ENCODE measurements around the gene RNPEPL1. TPM values are rescaled to one million over a fixed set of nuclear protein-coding genes. Genes with fewer than 3 reads are reported as not detected.

The RNPEPL1 gene
- total RNA-seq, 4 donors from 2014 or later, result 31.9 to 124 (median 99.6) TPM

DNA sequence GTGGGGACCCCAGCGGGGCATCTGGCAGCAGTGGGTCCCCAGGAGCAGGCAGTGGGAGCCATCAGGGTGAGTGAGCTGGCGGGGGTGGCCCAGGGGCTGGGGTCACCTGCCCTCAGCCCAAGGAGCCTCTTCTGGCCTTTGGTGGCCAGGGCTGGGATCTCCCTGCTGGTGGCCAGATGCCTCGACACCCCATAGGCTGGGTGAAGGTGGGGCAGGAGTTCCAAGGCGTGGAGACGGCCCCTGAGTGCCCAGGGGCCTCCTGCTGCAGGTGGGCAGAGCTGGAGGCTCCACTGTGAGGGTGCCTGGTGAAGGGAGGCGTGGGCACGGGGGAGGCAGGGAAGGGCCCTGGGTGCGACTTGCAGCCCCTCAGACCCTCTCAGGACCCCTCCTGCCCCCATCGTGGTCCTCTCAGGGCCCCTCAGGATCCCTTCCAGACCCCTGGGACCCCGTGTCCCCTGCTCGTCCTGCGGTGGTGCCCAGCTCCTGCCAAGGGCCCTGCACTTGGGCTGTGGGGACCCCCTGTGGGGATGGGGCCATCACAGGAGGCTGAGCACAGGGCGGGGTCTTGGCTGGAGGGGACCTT lies 52.0 kb downstream of the RNPEPL1 start:
- no peak overlapping the region for H3K27ac ChIP-seq
- no peak overlapping the region for H3K4me3 ChIP-seq
- H3K27me3 ChIP-seq, result no peaks in the 10 kb centered on the region
- no peaks in the 10 kb centered on the region for H3K9me3 ChIP-seq
- no peaks in the 10 kb centered on the region for H3K36me3 ChIP-seq
- ATAC-seq (no peak), DNase-seq (peak in 1 of 2 donors; percentile 10)
- H3K4me1 ChIP-seq, result no peaks in the 10 kb centered on the region
- in situ Hi-C loops (cut with MboI; ENCODE audit: low sequenced_read_pairs in 4 of 4) (no loop called here), intact Hi-C loops (cut with DNase I; ENCODE audit: low total_unique reads) (no loop called here)
- no peak for TF ChIP-seq POLR2A (IDR thresholded peaks at IDR 0.05)
- TF ChIP-seq, protein P1, sequence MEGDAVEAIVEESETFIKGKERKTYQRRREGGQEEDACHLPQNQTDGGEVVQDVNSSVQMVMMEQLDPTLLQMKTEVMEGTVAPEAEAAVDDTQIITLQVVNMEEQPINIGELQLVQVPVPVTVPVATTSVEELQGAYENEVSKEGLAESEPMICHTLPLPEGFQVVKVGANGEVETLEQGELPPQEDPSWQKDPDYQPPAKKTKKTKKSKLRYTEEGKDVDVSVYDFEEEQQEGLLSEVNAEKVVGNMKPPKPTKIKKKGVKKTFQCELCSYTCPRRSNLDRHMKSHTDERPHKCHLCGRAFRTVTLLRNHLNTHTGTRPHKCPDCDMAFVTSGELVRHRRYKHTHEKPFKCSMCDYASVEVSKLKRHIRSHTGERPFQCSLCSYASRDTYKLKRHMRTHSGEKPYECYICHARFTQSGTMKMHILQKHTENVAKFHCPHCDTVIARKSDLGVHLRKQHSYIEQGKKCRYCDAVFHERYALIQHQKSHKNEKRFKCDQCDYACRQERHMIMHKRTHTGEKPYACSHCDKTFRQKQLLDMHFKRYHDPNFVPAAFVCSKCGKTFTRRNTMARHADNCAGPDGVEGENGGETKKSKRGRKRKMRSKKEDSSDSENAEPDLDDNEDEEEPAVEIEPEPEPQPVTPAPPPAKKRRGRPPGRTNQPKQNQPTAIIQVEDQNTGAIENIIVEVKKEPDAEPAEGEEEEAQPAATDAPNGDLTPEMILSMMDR (IDR thresholded peaks at IDR 0.05 in 4 of 5, conservative IDR thresholded peaks at IDR 0.05 in 1 of 5), result no peak

DNA sequence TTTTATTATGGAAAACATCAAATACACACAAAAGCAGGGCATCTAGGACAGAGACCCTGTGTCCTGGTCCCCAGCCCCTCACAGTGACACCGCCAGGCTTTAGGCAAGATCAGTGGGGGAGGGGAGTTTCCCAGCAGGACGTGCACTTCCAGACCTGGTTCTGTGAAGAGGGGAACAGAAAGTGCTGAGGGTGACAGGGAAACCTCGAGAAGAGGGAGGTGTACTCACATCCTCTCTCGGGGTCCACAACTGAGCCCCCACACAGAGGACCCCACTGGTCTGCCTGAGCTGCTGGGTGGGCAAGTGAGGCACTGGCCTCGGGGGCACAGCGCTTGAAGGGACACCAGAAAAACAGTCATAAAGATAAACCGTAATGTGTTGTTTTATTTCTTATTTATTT lies 52.6 kb downstream of the RNPEPL1 start:
- intact Hi-C loops (cut with DNase I; ENCODE audit: low total_unique reads), result no loop called here
- in situ Hi-C loops (cut with MboI; ENCODE audit: low sequenced_read_pairs in 4 of 4), result no loop called here
- Histone ChIP-seq H3K27me3 (no peaks in the 10 kb centered on the region), H3K4me3 (no peak overlapping the region), H3K36me3 (no peaks in the 10 kb centered on the region), H3K9me3 (no peaks in the 10 kb centered on the region), H3K27ac (no peak overlapping the region), H3K4me1 (no peaks in the 10 kb centered on the region)
- no peak for TF ChIP-seq POLR2A (IDR thresholded peaks at IDR 0.05)
- TF ChIP-seq, protein P1 (IDR thresholded peaks at IDR 0.05 in 4 of 5, conservative IDR thresholded peaks at IDR 0.05 in 1 of 5), result no peak
- DNase-seq, result peak in 1 of 2 donors; percentile 4
- ATAC-seq, result no peak

DNA sequence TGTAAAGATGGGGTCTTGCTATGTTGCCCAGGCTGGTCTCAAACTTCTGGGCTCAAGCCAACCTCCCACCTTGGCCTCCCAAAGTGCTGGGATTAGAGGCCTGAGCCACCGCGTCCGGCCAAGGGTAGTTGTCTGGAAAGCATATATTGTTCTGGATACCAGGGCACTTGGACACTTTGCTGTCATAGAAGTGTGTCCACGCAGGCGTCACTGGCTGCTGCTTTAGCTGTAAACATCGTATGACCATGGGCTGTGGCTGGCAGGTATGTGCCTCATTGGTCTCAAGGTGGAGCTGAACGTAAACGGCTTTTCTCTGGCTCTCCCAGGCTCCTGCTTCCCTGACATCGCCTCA lies 53.8 kb downstream of the RNPEPL1 start:
- Histone ChIP-seq H3K4me1 (no peaks in the 10 kb centered on the region), H3K36me3 (no peaks in the 10 kb centered on the region), H3K9me3 (no peaks in the 10 kb centered on the region), H3K27ac (no peak overlapping the region), H3K27me3 (no peaks in the 10 kb centered on the region), H3K4me3 (no peak overlapping the region)
- DNase-seq, result no peak
- TF ChIP-seq, protein P1 (IDR thresholded peaks at IDR 0.05 in 4 of 5, conservative IDR thresholded peaks at IDR 0.05 in 1 of 5), result no peak
- TF ChIP-seq POLR2A (IDR thresholded peaks at IDR 0.05), result no peak
- in situ Hi-C loops (cut with MboI; ENCODE audit: low sequenced_read_pairs in 4 of 4) (no loop called here), intact Hi-C loops (cut with DNase I; ENCODE audit: low total_unique reads) (no loop called here)
- ATAC-seq, result no peak

DNA sequence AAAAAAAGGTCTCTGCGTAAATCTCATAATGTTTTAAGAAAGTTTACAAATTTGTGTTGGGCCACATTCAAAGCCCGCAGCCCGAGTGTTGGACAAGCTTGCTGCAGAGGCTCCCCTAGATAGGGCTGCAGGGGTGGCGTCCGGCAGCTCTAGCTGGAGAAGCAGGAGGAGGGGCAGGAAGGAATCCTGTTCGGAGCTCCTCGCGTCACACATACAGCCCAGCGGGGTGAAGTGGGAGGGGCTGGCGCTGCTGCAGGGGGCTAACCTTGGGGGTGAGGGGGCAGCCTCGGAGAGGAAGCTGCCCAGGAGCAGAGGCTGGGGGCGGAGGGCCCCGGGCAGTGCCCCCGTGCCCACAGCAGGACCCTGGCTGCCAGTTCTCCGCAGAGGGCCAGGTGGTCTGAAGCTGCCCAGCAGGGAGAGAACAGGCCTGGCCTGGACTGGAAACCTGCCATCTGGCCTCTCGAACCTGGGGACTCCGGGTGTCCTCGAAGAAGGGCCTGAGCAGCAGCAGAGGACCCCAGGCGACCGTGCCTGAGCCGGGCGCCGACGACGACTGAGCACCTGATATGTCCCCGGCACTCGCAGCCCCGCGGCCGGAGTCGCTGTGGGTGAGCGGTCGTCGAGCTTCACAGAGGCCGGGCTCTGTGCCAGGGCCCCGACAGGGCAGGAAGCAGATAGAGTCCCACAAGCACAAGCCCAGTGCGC lies 54.4 kb downstream of the RNPEPL1 start:
- no peaks in the 10 kb centered on the region for H3K36me3 ChIP-seq
- no peaks in the 10 kb centered on the region for H3K4me1 ChIP-seq
- intact Hi-C loops (cut with DNase I; ENCODE audit: low total_unique reads), result no loop called here
- ATAC-seq (no peak), DNase-seq (no peak)
- TF ChIP-seq, protein P1 (IDR thresholded peaks at IDR 0.05 in 4 of 5, conservative IDR thresholded peaks at IDR 0.05 in 1 of 5), result no peak
- TF ChIP-seq POLR2A (IDR thresholded peaks at IDR 0.05), result no peak
- H3K27ac ChIP-seq, result no peak overlapping the region
- in situ Hi-C loops (cut with MboI; ENCODE audit: low sequenced_read_pairs in 4 of 4), result no loop called here
- H3K9me3 ChIP-seq, result no peaks in the 10 kb centered on the region
- H3K4me3 ChIP-seq, result no peak overlapping the region
- H3K27me3 ChIP-seq, result no peaks in the 10 kb centered on the region

All from gastrocnemius medialis (tissue), 4 donors.